GM21360 (cell line): ENCODE measurements around the gene C11orf65.
"Not testable (repeated sequence)": the region's sequence is repeated elsewhere in the genome, so short reads cannot be mapped to it uniquely, and the experiment has no call there.

Source experiments
- ATAC-seq: cut with Tn5 transposase; IDR thresholded peaks from one replicate; pipeline ENCODE4 v1.9.1; 2021; ENCODE audit warnings: mild to moderate bottlenecking, moderate library complexity; ENCODE audit not compliant: unreplicated experiment

The C11orf65 gene

DNA sequence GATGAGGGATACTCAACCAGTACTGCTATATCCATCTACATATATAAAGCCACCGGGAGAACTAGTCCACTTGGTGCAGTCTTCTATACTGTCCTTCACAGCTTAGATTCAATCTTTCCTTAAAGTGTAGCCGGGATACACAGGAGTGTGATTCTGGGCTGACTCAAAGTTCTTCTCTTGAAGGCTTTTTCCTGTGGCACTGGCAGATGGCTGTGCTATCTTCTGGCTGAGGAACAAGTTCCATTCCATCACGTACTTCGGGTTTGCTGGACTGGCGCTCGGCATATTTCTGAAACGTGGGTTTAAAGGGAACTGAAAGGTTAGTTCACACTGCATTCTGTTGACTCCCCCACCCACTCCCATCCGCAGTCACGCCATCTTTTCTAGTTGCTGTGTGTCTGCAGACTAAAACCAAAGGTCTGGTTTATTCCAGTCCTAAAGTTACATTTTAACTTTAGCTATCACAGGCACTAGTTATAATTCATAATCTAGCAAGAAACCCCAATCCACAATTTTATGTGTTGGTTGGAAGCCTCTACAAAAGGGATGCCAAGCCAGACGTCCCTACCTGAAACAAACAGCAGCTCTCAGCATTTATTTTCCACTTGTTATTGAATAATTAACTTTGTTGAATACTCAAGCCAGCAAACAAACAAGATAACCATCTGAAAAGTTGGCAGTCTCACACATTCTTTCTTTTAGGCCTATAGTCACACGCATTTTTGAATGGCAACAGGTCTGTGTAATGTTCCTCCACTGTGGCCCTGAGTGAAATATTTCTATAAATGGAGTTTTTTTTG, 7.5 kb upstream of the C11orf65 start:
- ATAC-seq: no peak

DNA sequence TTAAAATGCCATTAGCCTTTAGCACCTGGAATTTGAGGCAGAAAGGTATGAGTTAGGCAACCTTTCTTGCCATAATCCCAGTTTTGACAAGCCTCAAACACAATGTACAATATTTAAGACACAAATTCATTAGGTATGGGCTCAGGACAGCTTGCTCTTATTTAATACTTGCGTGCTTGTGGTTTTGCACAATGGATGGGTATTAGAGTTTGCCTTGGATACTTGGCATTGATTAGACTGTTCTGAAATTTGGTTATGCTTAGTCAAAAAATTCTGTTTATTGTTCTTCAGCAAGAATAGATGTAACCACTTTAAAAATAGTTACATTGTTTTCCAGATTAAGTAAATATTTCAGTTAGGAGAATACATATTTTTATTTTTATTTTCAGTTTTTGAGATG, 5.4 kb upstream of the C11orf65 start:
- ATAC-seq: no peak

DNA sequence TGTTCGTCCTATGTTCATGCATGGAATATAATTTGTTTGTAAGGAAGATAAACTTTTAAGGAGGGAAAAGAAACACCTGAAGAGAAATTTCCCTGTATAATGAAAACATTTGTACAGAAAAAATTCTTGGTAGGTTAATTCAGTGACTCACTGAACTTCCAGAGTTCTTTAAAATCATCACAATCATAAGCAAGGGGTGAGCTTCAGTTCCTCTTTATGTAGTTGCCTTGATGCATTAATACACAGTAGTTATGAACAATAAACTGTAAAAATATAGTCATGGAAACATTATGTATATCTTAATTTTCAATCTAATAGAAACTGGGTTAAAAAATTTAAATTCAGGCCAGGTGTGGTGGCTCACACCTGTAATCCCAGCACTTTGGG, 1.1 kb upstream of the C11orf65 start:
- no peak for ATAC-seq

DNA sequence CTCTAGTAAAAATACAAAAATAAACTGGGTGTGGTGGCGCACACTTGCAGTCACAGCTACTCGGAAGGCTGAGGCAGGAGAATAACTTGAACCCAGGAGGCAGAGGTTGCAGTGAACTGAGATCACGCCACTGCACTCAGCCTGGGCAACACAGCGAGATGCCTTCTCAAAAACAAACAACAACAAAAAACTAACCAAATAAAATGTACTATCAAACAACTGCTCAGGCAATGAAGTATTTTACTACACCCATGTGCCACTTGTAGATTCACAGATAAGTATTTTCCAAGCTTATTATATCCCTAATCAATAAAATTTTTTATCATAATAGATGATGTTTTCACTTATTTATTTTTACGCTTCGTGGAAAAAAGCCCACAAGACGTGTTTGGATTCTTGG, 924 bp downstream of the C11orf65 start:
- ATAC-seq: no peak

DNA sequence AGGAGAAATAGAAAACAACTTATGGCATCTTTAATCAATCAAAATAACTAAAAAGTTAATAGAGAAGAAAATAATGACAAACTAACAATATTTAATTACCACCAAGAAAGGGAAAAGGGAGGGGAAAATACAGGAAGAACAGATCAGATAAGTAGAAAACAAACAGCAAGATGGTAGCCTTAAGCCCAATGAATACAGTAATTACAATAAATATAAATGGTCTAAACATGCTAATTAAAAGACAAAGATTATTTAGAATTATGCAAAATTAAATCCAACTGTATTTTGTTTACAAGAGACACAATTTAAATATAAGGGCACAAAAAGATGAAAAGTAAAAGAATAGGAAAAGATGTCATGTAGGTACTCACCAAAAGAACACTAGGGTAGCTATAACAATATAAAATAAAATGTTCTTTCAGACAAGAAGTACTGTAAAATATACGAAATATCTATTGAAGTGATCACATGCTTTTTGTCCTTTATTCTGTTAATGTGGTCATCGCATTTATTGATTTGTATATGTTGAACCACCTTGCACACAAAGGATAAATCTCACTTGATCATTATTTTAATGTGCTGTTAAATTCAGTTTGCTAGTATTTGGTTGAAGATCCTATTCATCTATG, 14.0 kb downstream of the C11orf65 start:
- ATAC-seq: no peak

DNA sequence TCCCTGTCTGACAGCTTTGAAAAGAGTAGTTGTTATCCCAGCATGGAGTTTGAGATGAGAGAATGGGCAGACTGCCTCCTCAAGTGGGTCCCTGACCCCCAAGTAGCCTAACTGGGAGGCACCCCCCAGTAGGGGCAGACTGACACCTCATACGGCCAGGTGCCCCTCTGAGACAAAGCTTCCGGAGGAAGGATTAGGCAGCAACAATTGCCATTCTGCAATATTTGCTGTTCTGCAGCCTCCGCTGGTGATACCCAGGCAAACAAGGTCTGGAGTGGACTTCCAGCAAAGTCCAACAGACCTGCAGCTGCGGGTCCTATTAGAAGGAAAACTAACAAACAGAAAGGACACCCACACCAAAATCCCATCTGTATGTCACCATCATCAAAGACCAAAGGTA, 25.9 kb downstream of the C11orf65 start:
- ATAC-seq: not testable (repeated sequence)

DNA sequence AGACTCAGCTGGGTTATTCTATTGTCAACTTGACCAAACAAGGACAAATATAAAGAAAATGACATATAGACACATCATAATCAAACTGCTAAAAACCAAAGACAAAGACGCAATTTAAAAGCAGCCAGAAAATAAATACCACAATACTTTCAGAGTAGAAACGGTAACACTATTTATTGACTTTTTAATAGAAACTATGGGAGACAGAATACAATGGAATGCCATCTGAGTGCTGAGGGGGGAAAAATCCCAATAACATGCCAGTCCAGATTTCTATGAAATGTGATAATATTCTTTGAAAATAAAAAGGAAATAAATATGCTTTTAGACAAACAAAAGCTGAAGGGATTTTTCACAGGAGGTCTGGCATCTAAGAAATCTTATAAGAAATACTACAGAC, 30.7 kb downstream of the C11orf65 start:
- ATAC-seq: no peak

DNA sequence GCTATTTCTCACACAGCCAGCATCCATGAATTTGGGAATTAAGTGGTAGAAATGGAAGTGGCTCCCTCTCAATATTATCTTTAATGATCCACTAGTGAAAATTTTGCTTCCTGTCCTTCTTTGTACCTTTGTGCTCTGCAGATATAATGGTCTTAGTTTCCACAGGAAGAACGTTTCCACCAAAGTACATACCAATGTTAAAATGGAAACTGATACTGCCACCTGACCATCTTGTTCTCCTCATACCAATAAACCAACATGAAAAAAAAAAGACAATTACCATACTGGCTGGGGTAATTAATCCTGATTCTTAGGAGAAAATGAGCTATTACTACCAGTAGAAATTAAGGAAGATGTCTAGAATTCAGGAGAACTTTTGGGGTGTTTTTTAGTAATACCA, 32.3 kb downstream of the C11orf65 start:
- no peak for ATAC-seq

DNA sequence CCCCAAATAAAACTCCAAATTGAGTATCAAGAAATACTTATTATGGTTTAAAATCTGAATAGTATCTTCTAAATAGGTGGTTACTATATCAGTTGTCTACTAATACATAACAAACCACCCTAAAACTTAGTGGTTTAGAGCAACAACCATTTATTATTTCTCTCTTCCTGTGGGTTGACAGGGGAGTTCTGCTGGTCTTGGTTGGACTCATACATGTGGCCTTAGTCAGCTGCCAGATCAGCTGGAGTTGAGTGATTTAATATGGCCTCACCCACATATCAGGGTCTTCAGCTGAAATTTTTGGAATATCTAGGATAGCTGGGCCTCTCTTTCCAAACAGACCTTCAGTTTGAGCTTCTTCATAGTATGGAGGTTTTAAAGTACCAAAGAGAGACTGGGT, 34.5 kb downstream of the C11orf65 start:
- no peak for ATAC-seq

DNA sequence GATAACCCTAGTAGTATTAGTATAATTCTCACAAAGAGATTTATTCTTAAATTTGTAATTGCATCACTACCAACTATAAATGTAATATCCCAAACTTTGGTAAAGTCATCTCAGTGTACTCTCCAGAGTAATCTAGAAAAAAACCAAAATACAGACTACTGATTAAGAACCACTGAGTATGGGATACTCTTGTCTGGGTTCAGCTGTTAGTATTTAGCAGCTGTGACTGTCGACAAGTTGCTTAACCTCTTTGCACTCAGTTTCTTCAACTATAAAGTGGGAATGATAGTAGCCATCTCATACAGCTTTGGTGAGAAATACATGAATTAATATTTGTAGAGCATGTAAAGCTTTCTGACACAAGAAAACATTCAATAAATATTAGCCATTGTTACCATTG, 35.3 kb downstream of the C11orf65 start:
- ATAC-seq: no peak

DNA sequence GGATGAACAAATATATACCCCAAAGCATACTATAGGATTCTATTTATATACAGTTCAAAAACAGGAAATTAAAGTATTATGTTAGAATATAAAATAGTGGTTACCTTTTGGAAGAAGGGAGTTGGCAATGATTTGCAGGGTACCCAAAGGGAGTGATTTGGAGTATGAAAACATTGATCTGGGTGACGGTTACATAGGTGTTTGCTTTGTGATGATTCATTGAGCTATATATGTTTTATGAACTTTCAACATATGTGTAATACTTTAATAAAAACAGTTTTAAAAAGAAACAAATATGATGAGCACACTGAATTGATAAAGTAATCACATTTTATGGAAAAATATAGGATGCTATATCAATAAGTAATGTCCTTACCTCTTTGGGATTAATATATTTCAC, 36.0 kb downstream of the C11orf65 start:
- no peak for ATAC-seq

DNA sequence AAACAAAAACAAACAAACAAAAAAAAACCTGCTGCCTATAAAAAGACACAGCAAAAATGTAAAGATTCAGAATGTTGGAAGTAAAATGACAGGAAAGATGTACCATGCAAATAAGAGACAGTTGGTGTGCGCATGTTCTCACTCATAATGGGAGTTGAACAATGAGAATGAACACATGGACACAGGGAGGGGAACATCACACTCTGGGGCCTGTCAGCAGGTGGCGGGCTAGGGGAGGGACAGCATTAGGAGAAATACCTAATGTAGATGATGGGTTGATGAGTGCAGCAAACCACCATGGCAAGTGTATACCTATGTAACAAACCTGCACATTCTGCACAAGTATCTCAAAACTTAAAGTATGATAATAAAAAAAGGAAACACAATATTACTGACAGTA, 49.8 kb downstream of the C11orf65 start:
- not testable (repeated sequence) for ATAC-seq

DNA sequence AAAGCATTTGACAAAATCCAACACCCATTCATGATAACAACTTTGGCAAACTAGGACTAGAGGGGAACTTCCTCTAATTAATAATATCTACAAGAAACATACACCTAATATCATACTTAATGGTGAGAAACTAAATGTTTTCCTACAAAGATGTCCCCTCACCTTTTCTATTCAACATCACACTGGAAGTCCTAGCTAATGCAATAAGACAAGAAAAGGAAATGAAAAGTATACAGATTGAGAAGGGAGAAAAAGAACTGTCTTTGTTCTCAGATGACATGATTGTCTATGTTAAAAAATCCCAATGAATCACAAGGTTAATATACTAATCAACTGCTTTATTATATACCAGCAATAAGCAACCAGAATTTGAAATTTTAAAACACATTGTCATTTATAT, 52.4 kb downstream of the C11orf65 start:
- no peak for ATAC-seq

DNA sequence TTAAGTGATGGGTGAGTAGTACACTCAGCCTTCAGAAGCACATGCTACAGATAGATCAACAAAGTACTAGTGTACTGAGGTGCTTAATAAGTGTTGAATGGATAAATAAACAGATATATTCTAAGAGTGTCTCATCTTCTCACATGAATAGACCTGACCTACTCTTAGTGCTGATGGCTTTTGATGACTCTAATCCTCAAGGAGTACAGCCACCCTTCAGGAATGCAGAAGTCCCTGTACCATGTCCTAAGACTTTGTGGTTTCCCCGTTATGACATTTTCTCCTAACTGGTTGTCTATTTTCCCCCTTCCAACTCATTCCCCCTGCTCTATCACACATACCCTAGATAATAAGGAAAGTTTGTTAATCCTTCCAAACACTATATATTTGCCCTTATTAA, 61.6 kb downstream of the C11orf65 start:
- no peak for ATAC-seq

DNA sequence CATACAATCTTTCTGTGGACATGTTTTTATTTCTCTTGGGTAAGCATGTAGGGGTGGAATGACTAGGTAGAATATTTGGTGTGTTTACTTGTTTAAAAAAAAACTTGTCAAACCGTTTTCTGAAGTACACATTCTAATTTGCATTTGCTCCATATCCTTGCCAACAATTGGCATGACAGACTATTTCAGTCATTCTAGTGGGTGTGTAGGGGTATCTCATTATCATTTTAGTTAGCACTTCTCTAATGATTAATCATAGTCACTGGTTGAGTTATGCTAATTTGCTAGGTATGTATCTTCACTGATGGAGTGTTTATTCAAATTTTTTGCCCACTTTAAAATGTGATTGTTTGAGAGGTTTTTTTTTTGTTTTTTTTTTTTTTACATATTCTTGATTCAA, 64.3 kb downstream of the C11orf65 start:
- ATAC-seq: no peak

DNA sequence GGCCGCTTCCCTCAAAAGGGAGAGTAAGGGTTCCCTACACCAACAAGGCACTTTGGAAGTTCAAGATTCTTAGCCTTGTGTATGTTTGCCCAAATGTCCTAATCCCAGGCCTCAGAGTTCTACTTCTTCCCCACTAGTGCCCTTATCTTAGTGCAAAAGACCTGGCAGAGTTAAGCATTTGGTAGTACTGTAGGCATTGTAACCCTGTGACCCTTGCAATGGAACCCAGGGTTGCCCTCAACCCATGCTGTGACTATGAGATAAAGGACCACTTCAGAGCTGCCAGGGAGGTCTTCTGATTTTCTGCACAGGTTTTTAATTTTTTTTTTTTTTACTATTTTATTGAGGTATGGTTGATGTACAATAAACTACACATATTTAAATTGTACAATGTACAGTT, 65.1 kb downstream of the C11orf65 start:
- no peak for ATAC-seq

DNA sequence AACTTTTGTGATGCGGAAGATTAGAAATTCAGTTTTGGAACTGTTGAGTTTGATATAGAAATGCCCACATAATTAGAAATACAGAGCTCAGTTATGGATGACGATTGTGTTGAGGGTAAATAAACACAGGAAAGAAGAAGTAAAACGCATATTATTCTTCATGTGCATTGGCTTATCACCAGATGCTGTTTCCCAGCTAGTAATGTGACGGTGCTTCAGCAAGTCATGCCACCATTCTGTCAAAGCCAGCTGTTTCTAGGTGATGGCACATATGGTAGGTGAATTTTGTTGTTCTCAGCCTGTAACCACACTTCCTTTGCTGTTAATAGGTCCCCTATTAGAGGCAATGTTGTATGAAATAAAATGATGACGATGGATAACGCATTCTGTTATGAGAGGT, 68.9 kb downstream of the C11orf65 start:
- ATAC-seq: no peak

DNA sequence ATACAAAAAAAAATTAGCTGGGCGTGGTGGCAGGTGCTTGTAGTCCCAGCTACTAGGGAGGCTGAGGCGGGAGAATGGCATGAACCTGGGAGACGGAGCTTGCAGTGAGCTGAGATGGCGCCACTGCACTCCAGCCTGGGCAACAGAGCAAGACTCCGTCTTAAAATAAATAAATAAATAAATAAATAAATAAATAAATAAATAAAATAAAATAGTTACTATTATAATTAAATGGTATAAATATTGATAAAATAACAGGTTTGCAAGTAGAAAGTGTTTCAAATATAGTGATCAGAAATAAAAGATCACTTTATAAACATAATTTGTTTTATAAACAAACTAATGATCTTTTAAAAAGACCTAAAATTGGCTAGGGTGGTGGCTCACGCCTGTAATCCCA, 70.7 kb downstream of the C11orf65 start:
- ATAC-seq: not testable (repeated sequence)

DNA sequence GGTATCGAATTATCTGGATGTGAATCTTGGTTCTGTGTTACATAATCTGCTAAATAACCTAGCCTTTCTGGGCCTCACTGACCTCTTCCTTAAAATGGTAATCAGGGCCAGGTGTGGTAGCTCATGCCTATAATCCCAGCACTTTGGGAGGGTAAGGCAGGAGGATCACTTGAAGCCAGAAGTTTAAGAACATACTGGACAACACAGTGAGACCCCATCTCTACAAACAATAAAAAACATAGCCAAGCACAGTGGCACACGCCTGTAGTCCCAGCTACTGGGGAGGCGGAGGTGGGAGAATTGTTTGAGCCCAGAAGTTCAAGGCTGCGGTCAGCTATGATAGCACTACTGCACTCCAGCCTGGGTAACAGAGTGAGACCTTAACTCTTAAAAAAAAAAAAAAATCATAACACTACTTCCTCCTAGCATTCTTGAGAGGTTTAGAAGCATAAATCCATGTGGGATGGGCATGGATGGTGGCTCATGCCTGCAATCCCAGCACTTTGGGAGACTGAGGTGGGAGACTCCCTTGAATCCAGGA, 72.5 kb downstream of the C11orf65 start:
- no peak for ATAC-seq

DNA sequence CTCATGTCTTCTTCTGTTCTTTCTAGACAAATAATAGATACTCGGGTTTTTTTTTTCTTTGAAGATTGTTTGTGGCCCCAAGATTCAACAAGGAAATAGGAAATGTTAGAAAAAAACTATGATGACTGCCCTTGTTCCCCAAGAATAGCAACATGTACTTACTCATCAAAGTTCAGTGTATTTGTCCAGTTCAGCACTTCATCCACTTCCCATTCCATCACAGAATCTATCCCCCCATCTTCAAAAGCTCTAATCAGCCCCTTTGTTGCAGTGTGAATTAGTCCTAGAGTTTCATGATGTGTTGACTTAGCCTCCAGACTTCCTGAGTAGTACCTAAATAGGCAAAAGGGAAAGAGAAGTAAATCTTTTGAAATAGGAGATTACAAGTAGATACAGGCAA, 74.3 kb downstream of the C11orf65 start:
- ATAC-seq: no peak

DNA sequence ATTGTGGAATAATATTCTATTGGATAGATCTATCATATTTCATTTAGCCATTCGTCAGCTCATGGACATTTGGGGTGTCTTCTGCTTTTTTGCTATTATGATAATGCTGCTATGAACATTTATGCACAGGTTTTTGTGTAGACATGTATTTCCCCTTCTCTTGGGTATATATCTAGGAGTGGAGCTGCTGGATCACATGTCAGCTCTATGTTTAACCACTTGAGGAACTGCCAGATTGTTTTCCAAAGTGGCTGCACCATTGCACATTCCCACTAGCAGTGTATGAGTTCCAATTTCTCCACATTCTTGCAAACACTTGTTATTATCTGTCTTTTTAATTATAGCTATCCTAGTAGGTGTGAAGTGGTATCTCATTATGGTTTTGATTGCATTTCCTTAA, 75.0 kb downstream of the C11orf65 start:
- no peak for ATAC-seq

DNA sequence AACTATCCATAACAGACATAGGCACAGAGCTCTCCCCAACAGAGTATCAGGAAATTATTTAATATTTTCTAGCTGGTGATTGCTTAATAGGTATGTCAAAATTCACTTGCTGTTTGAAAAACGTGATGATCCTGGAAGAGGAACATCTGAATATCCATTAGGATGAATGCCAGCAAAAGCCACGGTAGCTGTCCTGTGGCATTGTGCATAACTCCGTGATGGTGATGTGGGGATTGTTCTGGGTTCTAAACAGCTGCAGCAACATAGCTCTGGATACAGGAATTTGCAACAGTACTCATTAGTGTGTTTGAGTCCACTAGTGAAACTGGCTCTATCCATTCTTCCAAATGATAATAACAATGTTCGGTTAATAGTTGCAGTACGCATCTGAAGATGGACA, 78.8 kb downstream of the C11orf65 start:
- ATAC-seq: no peak
